SK-N-SH (cell line): ENCODE data around the gene DMD.

Source experiments
- EP300 ChIP-seq, 2 experiments: IDR thresholded peaks; 2 replicates each; pipeline versions ENCODE4 v1.4.0 to v1.6.1; 2012; ENCODE audit warnings: borderline replicate concordance in 1 of 2, low read depth in 1 of 2, low read length in 1 of 2
- EZH2phosphoT487 ChIP-seq: fragments of 200-600 bp; sonication (generic); IDR thresholded peaks from 2 replicates; pipeline ENCODE4 v1.6.1; 2017; ENCODE audit warnings: low read depth, mixed run types, mild to moderate bottlenecking, antibody characterized with exemption, moderate library complexity, borderline replicate concordance
- NFIC ChIP-seq: IDR thresholded peaks from 2 replicates; pipeline ENCODE4 v1.4.0; 2012; ENCODE audit warnings: borderline replicate concordance
- RFX5 ChIP-seq: IDR thresholded peaks from 2 replicates; pipeline ENCODE4 v1.6.1; 2012; ENCODE audit warnings: mild to moderate bottlenecking, improper control_type of control experiment, low read length
- RXRA ChIP-seq: IDR thresholded peaks from 2 replicates; pipeline ENCODE4 v1.4.0; 2012; ENCODE audit warnings: low read depth, mild to moderate bottlenecking, borderline replicate concordance
- TF ChIP-seq, protein P1 (sequence below): fragments of 200-600 bp; sonication (generic); IDR thresholded peaks from 2 replicates; pipeline ENCODE4 v1.6.1; 2017; ENCODE audit warnings: antibody characterized with exemption, mild to moderate bottlenecking, moderate library complexity

DNA sequence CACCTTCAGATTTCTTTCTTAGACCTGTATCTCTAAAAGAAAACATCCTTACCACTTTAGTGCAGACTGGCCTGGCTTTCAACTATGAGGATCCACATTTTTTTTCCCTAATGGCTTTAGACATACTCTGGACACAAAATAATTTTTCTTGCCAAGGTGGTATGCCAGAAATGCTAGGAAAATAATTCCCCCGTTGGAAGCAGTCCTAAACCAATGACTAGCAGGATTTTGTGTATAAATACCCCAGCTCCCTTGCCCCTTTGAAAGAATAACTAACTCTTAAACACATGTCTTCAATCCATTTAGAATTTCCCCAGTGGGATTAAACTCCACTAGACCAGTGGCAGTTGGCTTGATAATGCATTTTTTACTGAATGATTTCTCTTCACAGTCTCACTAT is 1639.0 kb downstream of the DMD start:
- TF ChIP-seq RXRA (no peak), EZH2phosphoT487 (no peak), NFIC (no peak), EP300 (IDR thresholded peaks at IDR 0.05; ENCODE audit: borderline replicate concordance in 1 of 2, low read depth in 1 of 2, low read length in 1 of 2) (no peak), RFX5 (no peak)
- TF ChIP-seq, protein P1, sequence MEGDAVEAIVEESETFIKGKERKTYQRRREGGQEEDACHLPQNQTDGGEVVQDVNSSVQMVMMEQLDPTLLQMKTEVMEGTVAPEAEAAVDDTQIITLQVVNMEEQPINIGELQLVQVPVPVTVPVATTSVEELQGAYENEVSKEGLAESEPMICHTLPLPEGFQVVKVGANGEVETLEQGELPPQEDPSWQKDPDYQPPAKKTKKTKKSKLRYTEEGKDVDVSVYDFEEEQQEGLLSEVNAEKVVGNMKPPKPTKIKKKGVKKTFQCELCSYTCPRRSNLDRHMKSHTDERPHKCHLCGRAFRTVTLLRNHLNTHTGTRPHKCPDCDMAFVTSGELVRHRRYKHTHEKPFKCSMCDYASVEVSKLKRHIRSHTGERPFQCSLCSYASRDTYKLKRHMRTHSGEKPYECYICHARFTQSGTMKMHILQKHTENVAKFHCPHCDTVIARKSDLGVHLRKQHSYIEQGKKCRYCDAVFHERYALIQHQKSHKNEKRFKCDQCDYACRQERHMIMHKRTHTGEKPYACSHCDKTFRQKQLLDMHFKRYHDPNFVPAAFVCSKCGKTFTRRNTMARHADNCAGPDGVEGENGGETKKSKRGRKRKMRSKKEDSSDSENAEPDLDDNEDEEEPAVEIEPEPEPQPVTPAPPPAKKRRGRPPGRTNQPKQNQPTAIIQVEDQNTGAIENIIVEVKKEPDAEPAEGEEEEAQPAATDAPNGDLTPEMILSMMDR, result no peak
